ENCODE results near the gene PARVB. TPM values are rescaled to one million over a fixed set of nuclear protein-coding genes. Genes with fewer than 3 reads are reported as not detected.

PARVB gene
- total and polyA plus RNA-seq, 2 of the 8 experiments (the other 6 are each of a cell fraction or from before 2014, with no cell fraction given) = 14.5 to 18.6 TPM

GRCh38 chr22:44003405-44004103, 20.5 kb upstream of the PARVB start:
- Histone ChIP-seq H4K20me1 (replicated peaks in 1 of 2; ENCODE audit: control insufficient read depth in 1 of 2, insufficient read depth in 2 of 2, low read length in 2 of 2) (peaks cover 0 to 3% of the 10 kb centered on the region in 2 experiments), H2BK20ac (ENCODE audit: low read length) (no peak overlapping the region), H2BK120ac (replicated peaks; ENCODE audit: low read depth, low read length) (no peak overlapping the region), H3K27ac (ENCODE audit: low read depth, low read length) (no peak overlapping the region), H2AFZ (ENCODE audit: low read length) (no peak overlapping the region), H4K8ac (ENCODE audit: extremely low read depth, insufficient read depth, low read length) (no peak overlapping the region), H3K14ac (ENCODE audit: insufficient read length) (no peak overlapping the region), H2AK5ac (ENCODE audit: low read depth, low read length) (no peak overlapping the region), H3K4me1 (replicated peaks in 1 of 4; ENCODE audit: control insufficient read depth in 3 of 4, insufficient read depth in 4 of 4, low read length in 3 of 4) (no peaks in the 10 kb centered on the region), H3K4me2 (ENCODE audit: insufficient read depth in 1 of 2, low read depth in 2 of 2, low read length in 2 of 2) (no peak overlapping the region), H3K36me3 (ENCODE audit: control insufficient read depth in 2 of 4, insufficient read depth in 4 of 4, low read length in 3 of 4) (peaks cover 0 to 2% (median 0%) of the 10 kb centered on the region in 4 experiments; a peak in 2 of 8 replicates), H4K91ac (replicated peaks; ENCODE audit: insufficient read length, low read length) (no peak overlapping the region), H3K79me2 (ENCODE audit: control insufficient read depth in 1 of 2, insufficient read depth in 2 of 2, low read length in 2 of 2) (no peaks in the 10 kb centered on the region), H3K9ac (replicated peaks in 1 of 4; ENCODE audit: extremely low read depth in 1 of 4, low read depth in 3 of 4, low read length in 3 of 4) (no peak overlapping the region), H3K4ac (replicated peaks; ENCODE audit: insufficient read length, low read depth, low read length) (no peak overlapping the region), H4K5ac (ENCODE audit: insufficient read length, low read depth, low read length) (no peak overlapping the region), H3K18ac (ENCODE audit: extremely low read depth, low read length) (no peak overlapping the region), H2BK5ac (ENCODE audit: low read depth, low read length) (no peak overlapping the region), H3K9me3 (ENCODE audit: insufficient read depth in 2 of 2, low read depth in 1 of 2, low read length in 1 of 2) (0 out of 4 replicates have a peak, but pooled peaks cover 0 to 6% of the 10 kb centered on the region in 2 experiments), H3K4me3 (ENCODE audit: extremely low read depth in 1 of 4, insufficient read depth in 2 of 4, low read depth in 3 of 4, low read length in 4 of 4) (no peak overlapping the region), H2BK15ac (ENCODE audit: low read length) (no peak overlapping the region), H2BK12ac (ENCODE audit: low read depth, low read length) (no peak overlapping the region), H3K23me2 (ENCODE audit: low read depth, low read length) (no peaks in the 10 kb centered on the region), H3K27me3 (replicated peaks in 1 of 4; ENCODE audit: control insufficient read depth in 3 of 4, extremely low read depth in 1 of 4, insufficient read depth in 3 of 4, low read length in 3 of 4) (no peaks in the 10 kb centered on the region; a peak in 1 of 7 replicates), H3K56ac (replicated peaks; ENCODE audit: insufficient read length, low read depth, low read length) (no peak overlapping the region), H3K79me1 (ENCODE audit: low read depth, low read length) (no peaks in the 10 kb centered on the region), H3K23ac (ENCODE audit: insufficient read length) (no peak overlapping the region)
- DNase-seq (ENCODE audit: low read depth in 1 of 2, low spot score in 2 of 2) = peak in 1 of 2 experiments; percentile 62
- TF ChIP-seq NANOG (IDR thresholded peaks at IDR 0.05; ENCODE audit: insufficient read depth, low read depth, low read length, poor library complexity, severe bottlenecking) (no peak), CHD1 (IDR thresholded peaks at IDR 0.05; ENCODE audit: low read depth, low read length) (no peak), GABPA (IDR thresholded peaks at IDR 0.05; ENCODE audit: borderline replicate concordance, insufficient read depth, low read length) (0 out of 2 replicates have a peak, but pooled peaks have one; percentile 29), RAD21 (IDR thresholded peaks at IDR 0.05 in 1 of 2, conservative IDR thresholded peaks at IDR 0.05 in 1 of 2; ENCODE audit: low read depth in 2 of 2, low read length in 2 of 2) (peak; percentile 56 to 61)
- TF ChIP-seq, protein P1, sequence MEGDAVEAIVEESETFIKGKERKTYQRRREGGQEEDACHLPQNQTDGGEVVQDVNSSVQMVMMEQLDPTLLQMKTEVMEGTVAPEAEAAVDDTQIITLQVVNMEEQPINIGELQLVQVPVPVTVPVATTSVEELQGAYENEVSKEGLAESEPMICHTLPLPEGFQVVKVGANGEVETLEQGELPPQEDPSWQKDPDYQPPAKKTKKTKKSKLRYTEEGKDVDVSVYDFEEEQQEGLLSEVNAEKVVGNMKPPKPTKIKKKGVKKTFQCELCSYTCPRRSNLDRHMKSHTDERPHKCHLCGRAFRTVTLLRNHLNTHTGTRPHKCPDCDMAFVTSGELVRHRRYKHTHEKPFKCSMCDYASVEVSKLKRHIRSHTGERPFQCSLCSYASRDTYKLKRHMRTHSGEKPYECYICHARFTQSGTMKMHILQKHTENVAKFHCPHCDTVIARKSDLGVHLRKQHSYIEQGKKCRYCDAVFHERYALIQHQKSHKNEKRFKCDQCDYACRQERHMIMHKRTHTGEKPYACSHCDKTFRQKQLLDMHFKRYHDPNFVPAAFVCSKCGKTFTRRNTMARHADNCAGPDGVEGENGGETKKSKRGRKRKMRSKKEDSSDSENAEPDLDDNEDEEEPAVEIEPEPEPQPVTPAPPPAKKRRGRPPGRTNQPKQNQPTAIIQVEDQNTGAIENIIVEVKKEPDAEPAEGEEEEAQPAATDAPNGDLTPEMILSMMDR (IDR thresholded peaks at IDR 0.05; ENCODE audit: control extremely low read depth in 1 of 3, insufficient read depth in 1 of 3, low read depth in 1 of 3, low read length in 3 of 3) = peak; percentile 53 to 69 (median 59)
- ChIA-PET CTCF (ENCODE audit: partially characterized antibody) (interaction anchor here (0.5 to 6.6 kb wide), 15 partner anchors 10 to 1285 kb away, joined by 3 to 43 read pairs (median 3); no protein-coding TSS in a partner anchor), POLR2A (ENCODE audit: partially characterized antibody) (no interaction called here)
- FAIRE-seq = peak; percentile 50
- WGBS, 2 experiments (ENCODE audit: extremely low coverage in 1 of 2, insufficient coverage in 1 of 2, insufficient read length in 1 of 2, insufficient replicate concordance in 2 of 2, low coverage in 1 of 2, low lambda C conversion rate in 2 of 2, missing lambda C conversion rate in 1 of 2) = 76% methylated on average over 7 of the region's 7 CpGs; no CpG with 5 or more reads in 1 of the 2 experiments
